Endothelial cell of umbilical vein (primary cell): Measurements from ENCODE around the gene FBXL19. TPM values are rescaled to one million over a fixed set of nuclear protein-coding genes. Genes with fewer than 3 reads are reported as not detected.

ENCODE experiments used
- BruUV-seq: library from RNA; stranded (reverse); fragments of 400-500 nt; replicated peaks from 2 replicates; lab custom pipeline; 2021; lab: Mats Ljungman, UMichigan
- CTCF ChIA-PET: fragments of 300-600, 350-600 bp; sonication (Branson Sonifier 250); formaldehyde crosslinking; loops from one replicate; lab custom pipeline; 2021; ENCODE audit warnings: antibody characterized with exemption, inconsistent platforms; lab: Charles Lee
- POLR2A ChIA-PET: fragments of 300-600, 350-600 bp; sonication (Branson Sonifier 250); formaldehyde crosslinking; loops from one replicate; lab custom pipeline; 2021; ENCODE audit warnings: antibody characterized with exemption, inconsistent platforms; lab: Charles Lee
- DNase-seq: peaks from one replicate; pipeline ENCODE4 v3.0.0-alpha.2; 2011; ENCODE audit warnings: low read depth, low spot score
- FAIRE-seq: peaks from 2 replicates; lab custom pipeline; 2011; peaks lifted over from hg19 to GRCh38; lab: Jason Lieb, UNC
- H2AFZ ChIP-seq: 2 replicates; pipeline ENCODE4 v1.6.0; 2012; ENCODE audit warnings: low read depth, low read length, control low read depth, inconsistent platforms
- H3K27ac ChIP-seq: 2 replicates; pipeline ENCODE4 v1.5.1; 2011; ENCODE audit warnings: low read depth, mild to moderate bottlenecking, control low read depth, low read length, moderate library complexity; ENCODE audit not compliant: insufficient read depth
- H3K27me3 ChIP-seq, 2 experiments: 2 replicates each; pipeline versions ENCODE4 v1.6.0 to v1.6.1; 2011; ENCODE audit warnings: low read length in 2 of 2, mixed read lengths in 1 of 2; ENCODE audit not compliant: control insufficient read depth in 2 of 2, insufficient read depth in 2 of 2
- H3K36me3 ChIP-seq, 2 experiments: 2 replicates in 1 of 2; 3 replicates in 1 of 2; pipeline ENCODE4 v1.5.1; 2011; ENCODE audit warnings: low read length in 2 of 2, mild to moderate bottlenecking in 1 of 2, moderate library complexity in 1 of 2; ENCODE audit not compliant: control insufficient read depth in 2 of 2, insufficient read depth in 2 of 2; ENCODE audit errors: extremely low read depth in 1 of 2
- H3K4me1 ChIP-seq: 3 replicates; pipeline ENCODE4 v1.5.1; 2011; ENCODE audit warnings: mild to moderate bottlenecking, low read length; ENCODE audit not compliant: control insufficient read depth, insufficient read depth; ENCODE audit errors: extremely low read depth
- H3K4me2 ChIP-seq: 2 replicates; pipeline ENCODE4 v1.6.1; 2011; ENCODE audit warnings: low read length, control low read depth, mixed read lengths; ENCODE audit not compliant: insufficient read depth
- H3K4me3 ChIP-seq, 3 experiments: fragments of 200-600 bp in 1 of 3; sonication (generic), shearing (Covaris generic) in 1 of 3; replicated peaks in 1 of 3; 2 replicates each; pipeline ENCODE4 v1.5.1; 2011 to 2016; ENCODE audit warnings: control low read depth in 3 of 3, low read length in 3 of 3, mild to moderate bottlenecking in 2 of 3, inconsistent platforms in 1 of 3, low read depth in 1 of 3, moderate library complexity in 1 of 3; ENCODE audit not compliant: insufficient read depth in 1 of 3
- H3K79me2 ChIP-seq: 2 replicates; pipeline ENCODE4 v1.6.0; 2012; ENCODE audit warnings: low read length, inconsistent platforms; ENCODE audit not compliant: control insufficient read depth, insufficient read depth
- H3K9ac ChIP-seq: replicated peaks from 2 replicates; pipeline ENCODE3; 2011; ENCODE audit warnings: low read length, control low read depth; ENCODE audit not compliant: insufficient read depth; ENCODE audit errors: extremely low read depth
- H3K9me1 ChIP-seq: replicated peaks from 3 replicates; pipeline ENCODE4 v1.6.0; 2011; ENCODE audit warnings: mild to moderate bottlenecking, low read length; ENCODE audit not compliant: control insufficient read depth, insufficient read depth; ENCODE audit errors: extremely low read depth
- H3K9me3 ChIP-seq: replicated peaks from 2 replicates; pipeline ENCODE4 v1.5.1; 2012; ENCODE audit warnings: low read length, inconsistent platforms; ENCODE audit not compliant: control insufficient read depth, insufficient read depth
- H4K20me1 ChIP-seq: replicated peaks from 2 replicates; pipeline ENCODE3; 2011; ENCODE audit warnings: mild to moderate bottlenecking, low read length; ENCODE audit not compliant: control insufficient read depth, insufficient read depth; ENCODE audit errors: extremely low read depth
- EZH2 ChIP-seq: IDR thresholded peaks from 2 replicates; pipeline ENCODE4 v1.6.1; 2012; ENCODE audit warnings: borderline replicate concordance, low read depth, mild to moderate bottlenecking, moderate library complexity, low read length, inconsistent platforms; ENCODE audit not compliant: severe bottlenecking
- FOS ChIP-seq: IDR thresholded peaks from 2 replicates; pipeline ENCODE4 v1.6.1; 2011; ENCODE audit warnings: mild to moderate bottlenecking, low read length, moderate library complexity, borderline replicate concordance; ENCODE audit not compliant: insufficient read depth
- GATA2 ChIP-seq: IDR thresholded peaks from 2 replicates; pipeline ENCODE4 v1.7.0; 2011; ENCODE audit warnings: low read depth, mild to moderate bottlenecking, moderate library complexity, mixed read lengths, low read length; ENCODE audit not compliant: insufficient read length, insufficient read depth
- JUN ChIP-seq: IDR thresholded peaks from 2 replicates; pipeline ENCODE4 v1.6.1; 2011; ENCODE audit warnings: borderline replicate concordance, low read depth; ENCODE audit not compliant: insufficient read length, insufficient read depth
- MYC ChIP-seq: IDR thresholded peaks from one replicate; pipeline ENCODE4 v1.6.1; 2011; ENCODE audit warnings: mild to moderate bottlenecking, low read depth, low read length
- POLR2A ChIP-seq: IDR thresholded peaks from 2 replicates; pipeline ENCODE4 v1.6.1; 2012; ENCODE audit warnings: low read depth, mild to moderate bottlenecking, control low read depth, low read length
- dilution Hi-C: fragments of 300-500 bp; cut with MboI; formaldehyde crosslinking; loops from one replicate; pipeline ENCODE4 v1.15.0; 2019; ENCODE audit warnings: low sequenced_read_pairs; ENCODE audit not compliant: extremely low pct_ligation_motif_present
- intact Hi-C: fragments of 100-400 bp; cut with micrococcal nuclease; formaldehyde crosslinking; loops from one replicate; pipeline ENCODE4 v1.10.0; 2022
- polyA plus RNA-seq, 4 experiments: library from polyadenylated mRNA; depleted of rRNA in 3 of 4; stranded (reverse) in 3 of 4; unstranded in 1 of 4; fragments of >200 nt; gene quantifications; 2 replicates each; pipeline versions ENCODE4 v1.2.1 to v1.2.3, GENCODE V29; 2011 to 2012; ENCODE audit warnings: missing spikeins in 1 of 4
- total RNA-seq: library from RNA; stranded (reverse); gene quantifications from 2 replicates; pipeline ENCODE4 v1.2.3, GENCODE V29; 2021
- TF ChIP-seq, protein P1 (sequence below): IDR thresholded peaks from 2 replicates; pipeline ENCODE4 v1.6.1; 2011; ENCODE audit not compliant: insufficient read depth, insufficient read length
- TF ChIP-seq, protein P2 (sequence below), 2 donors: IDR thresholded peaks; 1 replicate in 1 of 2; 2 replicates in 1 of 2; pipeline ENCODE4 v1.5.1; 2011; ENCODE audit warnings: low read length in 2 of 2, mild to moderate bottlenecking in 2 of 2, moderate library complexity in 2 of 2, control low read depth in 1 of 2, inconsistent platforms in 1 of 2, low read depth in 1 of 2; ENCODE audit not compliant: insufficient read depth in 1 of 2; ENCODE audit errors: extremely low read depth in 1 of 2

The FBXL19 gene
- total and polyA plus RNA-seq, 2 donors (not counting 3 experiments of a cell fraction or from before 2014, with no cell fraction given), result 22.1 to 38.0 TPM

- Histone ChIP-seq H3K9me1 (no peaks in the 10 kb centered on the region), H4K20me1 (no peaks in the 10 kb centered on the region), H2AFZ (no peak overlapping the region), H3K36me3 (peaks cover 9 to 35% of the 10 kb centered on the region in 2 experiments), H3K27me3 (no peaks in the 10 kb centered on the region), H3K4me3 (no peak overlapping the region), H3K9me3 (no peaks in the 10 kb centered on the region), H3K4me2 (no peak overlapping the region), H3K4me1 (no peaks in the 10 kb centered on the region), H3K9ac (no peak overlapping the region), H3K27ac (no peak overlapping the region), H3K79me2 (no peaks in the 10 kb centered on the region)
- no TSS peak for BruUV-seq
- TF ChIP-seq POLR2A, result no peak
- CTCF ChIA-PET, result no interaction called here
- no peak for DNase-seq
- intact Hi-C loops, result loop anchor here (10.0 kb wide), 1 partner anchor 715 kb away; no protein-coding TSS in a partner anchor
- POLR2A ChIA-PET, result no interaction called here
- no peak for FAIRE-seq
- dilution Hi-C loops, result no loop called here
Measured at GRCh38 chr16:30980023-30980371, 56.6 kb downstream of the FBXL19 start.

DNA sequence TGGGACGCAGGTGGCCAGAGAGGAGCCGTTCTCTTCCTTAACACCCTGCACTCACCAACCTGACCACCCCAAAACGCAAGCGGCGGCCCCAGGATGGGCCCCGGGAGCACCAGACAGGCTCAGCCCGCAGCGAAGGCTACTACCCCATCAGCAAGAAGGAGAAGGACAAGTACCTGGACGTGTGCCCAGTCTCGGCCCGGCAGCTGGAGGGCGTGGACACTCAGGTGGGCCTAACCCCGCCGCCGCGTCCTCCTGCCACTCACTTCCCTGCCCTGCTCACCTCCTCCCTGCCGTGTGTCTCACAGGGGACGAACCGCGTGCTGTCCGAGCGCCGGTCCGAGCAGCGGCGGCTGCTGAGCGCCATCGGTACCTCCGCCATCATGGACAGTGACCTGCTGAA lies 57.1 kb downstream of the FBXL19 start:
- BruUV-seq, result no TSS peak
- Histone ChIP-seq H3K79me2 (no peaks in the 10 kb centered on the region), H3K27ac (no peak overlapping the region), H3K4me3 (no peak overlapping the region), H3K4me2 (no peak overlapping the region), H3K4me1 (no peaks in the 10 kb centered on the region), H3K9me3 (no peaks in the 10 kb centered on the region), H3K9ac (no peak overlapping the region), H3K9me1 (no peaks in the 10 kb centered on the region), H3K27me3 (no peaks in the 10 kb centered on the region), H2AFZ (no peak overlapping the region), H3K36me3 (peaks cover 9 to 35% of the 10 kb centered on the region in 2 experiments), H4K20me1 (no peaks in the 10 kb centered on the region)
- no peak for TF ChIP-seq GATA2
- TF ChIP-seq, protein P1, sequence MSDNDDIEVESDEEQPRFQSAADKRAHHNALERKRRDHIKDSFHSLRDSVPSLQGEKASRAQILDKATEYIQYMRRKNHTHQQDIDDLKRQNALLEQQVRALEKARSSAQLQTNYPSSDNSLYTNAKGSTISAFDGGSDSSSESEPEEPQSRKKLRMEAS, result no peak
- TF ChIP-seq, protein P2, sequence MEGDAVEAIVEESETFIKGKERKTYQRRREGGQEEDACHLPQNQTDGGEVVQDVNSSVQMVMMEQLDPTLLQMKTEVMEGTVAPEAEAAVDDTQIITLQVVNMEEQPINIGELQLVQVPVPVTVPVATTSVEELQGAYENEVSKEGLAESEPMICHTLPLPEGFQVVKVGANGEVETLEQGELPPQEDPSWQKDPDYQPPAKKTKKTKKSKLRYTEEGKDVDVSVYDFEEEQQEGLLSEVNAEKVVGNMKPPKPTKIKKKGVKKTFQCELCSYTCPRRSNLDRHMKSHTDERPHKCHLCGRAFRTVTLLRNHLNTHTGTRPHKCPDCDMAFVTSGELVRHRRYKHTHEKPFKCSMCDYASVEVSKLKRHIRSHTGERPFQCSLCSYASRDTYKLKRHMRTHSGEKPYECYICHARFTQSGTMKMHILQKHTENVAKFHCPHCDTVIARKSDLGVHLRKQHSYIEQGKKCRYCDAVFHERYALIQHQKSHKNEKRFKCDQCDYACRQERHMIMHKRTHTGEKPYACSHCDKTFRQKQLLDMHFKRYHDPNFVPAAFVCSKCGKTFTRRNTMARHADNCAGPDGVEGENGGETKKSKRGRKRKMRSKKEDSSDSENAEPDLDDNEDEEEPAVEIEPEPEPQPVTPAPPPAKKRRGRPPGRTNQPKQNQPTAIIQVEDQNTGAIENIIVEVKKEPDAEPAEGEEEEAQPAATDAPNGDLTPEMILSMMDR (IDR thresholded peaks at IDR 0.05; ENCODE audit: extremely low read depth in 1 of 2, insufficient read depth in 1 of 2, low read depth in 1 of 2, low read length in 2 of 2), result no peak
- TF ChIP-seq MYC, result no peak
- no peak for TF ChIP-seq JUN
- no peak for TF ChIP-seq POLR2A
- TF ChIP-seq EZH2, result no peak
- no peak for TF ChIP-seq FOS
- CTCF ChIA-PET, result no interaction called here
- no peak for FAIRE-seq
- intact Hi-C loops (loop anchor here (10.0 kb wide), 1 partner anchor 714 kb away; no protein-coding TSS in a partner anchor), dilution Hi-C loops (no loop called here)
- POLR2A ChIA-PET, result no interaction called here
- no peak for DNase-seq
